ENCODE data around the gene FUNDC1.

The FUNDC1 gene

DNA sequence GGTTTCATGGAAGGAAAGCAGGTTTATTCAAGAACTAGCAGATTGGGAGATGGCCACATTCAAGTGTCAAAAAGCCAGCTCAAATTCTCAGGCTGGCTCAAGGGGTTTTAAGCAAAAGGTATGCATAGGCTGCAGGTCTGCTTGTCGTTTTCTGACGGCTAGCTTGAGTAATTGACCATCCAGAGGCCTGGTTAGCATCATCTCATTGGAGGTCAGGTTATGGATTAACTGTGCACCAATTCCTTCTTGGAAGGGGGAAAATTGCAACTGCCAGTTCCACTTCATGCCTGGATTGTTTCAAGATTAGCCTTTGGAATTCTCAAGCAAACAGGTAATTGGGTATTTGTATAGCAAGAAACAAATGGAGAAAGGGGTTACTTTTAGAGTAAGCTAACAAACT is 62.1 kb downstream of the FUNDC1 start:
- Histone ChIP-seq H3K79me2 (ENCODE audit: insufficient read depth, low read length) (no peaks in the 10 kb centered on the region), H3K36me3 (ENCODE audit: low read length) (no peaks in the 10 kb centered on the region), H3F3A (ENCODE audit: insufficient read depth) (no peaks in the 10 kb centered on the region), H2AFZ (ENCODE audit: low read depth, low read length, severe bottlenecking) (no peak overlapping the region), H4K20me1 (ENCODE audit: low read depth, low read length) (no peaks in the 10 kb centered on the region), H3K9ac (ENCODE audit: low read length) (no peak overlapping the region), H3K27ac (ENCODE audit: low read depth, low read length) (no peak overlapping the region), H3K27me3 (ENCODE audit: low read length) (no peaks in the 10 kb centered on the region), H3K4me2 (ENCODE audit: low read depth, low read length, poor library complexity, severe bottlenecking) (no peak overlapping the region), H3K9me3 (ENCODE audit: insufficient read depth, low read length) (no peaks in the 10 kb centered on the region), H3K4me3 (ENCODE audit: insufficient read depth, low read length, poor library complexity, severe bottlenecking) (no peak overlapping the region), H3K9me2 (replicated peaks; ENCODE audit: insufficient read depth, low read length) (no peaks in the 10 kb centered on the region)
- TF ChIP-seq EZH2phosphoT487 (conservative IDR thresholded peaks at IDR 0.05; ENCODE audit: low read length) (no peak), CTCF (IDR thresholded peaks at IDR 0.05; ENCODE audit: insufficient read depth, low read length, poor library complexity, severe bottlenecking) (no peak)

DNA sequence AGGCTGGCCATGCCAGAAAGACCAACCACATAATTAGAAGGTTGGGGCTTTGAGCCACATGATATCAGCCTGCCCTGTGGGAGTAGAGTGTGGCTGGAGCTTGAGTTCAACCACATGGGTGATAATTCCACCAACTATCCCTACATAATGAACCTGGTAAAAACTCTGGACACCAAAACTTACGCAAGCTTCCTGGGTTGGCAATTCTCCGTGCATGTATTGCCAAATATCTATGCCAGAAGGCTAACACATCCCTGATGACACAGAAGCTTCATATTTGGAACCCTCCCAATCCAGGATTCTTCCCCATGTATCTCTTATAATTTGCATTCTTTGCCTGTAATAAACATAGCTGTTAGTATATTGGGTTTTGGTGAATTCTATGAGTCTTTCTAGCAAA is 68.2 kb downstream of the FUNDC1 start:
- H3K27me3 ChIP-seq (ENCODE audit: low read length), result no peaks in the 10 kb centered on the region
- H3K9ac ChIP-seq (ENCODE audit: low read length), result no peak overlapping the region
- no peaks in the 10 kb centered on the region for H3K79me2 ChIP-seq (ENCODE audit: insufficient read depth, low read length)
- no peaks in the 10 kb centered on the region for H3K9me2 ChIP-seq (replicated peaks; ENCODE audit: insufficient read depth, low read length)
- no peaks in the 10 kb centered on the region for H3K9me3 ChIP-seq (ENCODE audit: insufficient read depth, low read length)
- H4K20me1 ChIP-seq (ENCODE audit: low read depth, low read length), result no peaks in the 10 kb centered on the region
- H3K27ac ChIP-seq (ENCODE audit: low read depth, low read length), result no peak overlapping the region
- no peak overlapping the region for H3K4me3 ChIP-seq (ENCODE audit: insufficient read depth, low read length, poor library complexity, severe bottlenecking)
- H2AFZ ChIP-seq (ENCODE audit: low read depth, low read length, severe bottlenecking), result no peak overlapping the region
- H3F3A ChIP-seq (ENCODE audit: insufficient read depth), result no peaks in the 10 kb centered on the region
- H3K36me3 ChIP-seq (ENCODE audit: low read length), result no peaks in the 10 kb centered on the region
- TF ChIP-seq CTCF (IDR thresholded peaks at IDR 0.05; ENCODE audit: insufficient read depth, low read length, poor library complexity, severe bottlenecking), result no peak
- no peak for TF ChIP-seq EZH2phosphoT487 (conservative IDR thresholded peaks at IDR 0.05; ENCODE audit: low read length)
- no peak overlapping the region for H3K4me2 ChIP-seq (ENCODE audit: low read depth, low read length, poor library complexity, severe bottlenecking)
